T-helper 2 cell treated with Interferon-gamma antibody and Interleukin-4, amounts not matched to agents 5 μg/mL and 100 μg/mL, for 36 hours (primary cell): ENCODE results near the gene PKP3.

ENCODE experiments used
- DNase-seq: peaks from one replicate; pipeline ENCODE4 v3.0.0; 2021; ENCODE audit warnings: low spot score
- H3K27ac Mint-ChIP-seq: one replicate; pipeline ENCODE4 v1.8.0; 2021; ENCODE audit warnings: mild to moderate bottlenecking, mixed read lengths
- H3K27me3 Mint-ChIP-seq: one replicate; pipeline ENCODE4 v1.8.0; 2021; ENCODE audit warnings: low read depth, mixed read lengths
- H3K36me3 Mint-ChIP-seq: one replicate; pipeline ENCODE4 v1.8.0; 2021; ENCODE audit warnings: low read depth, mixed read lengths
- H3K4me1 Mint-ChIP-seq: one replicate; pipeline ENCODE4 v1.8.0; 2021; ENCODE audit warnings: low read depth, mixed read lengths
- H3K4me3 Mint-ChIP-seq: one replicate; pipeline ENCODE4 v1.8.0; 2022; ENCODE audit warnings: mild to moderate bottlenecking, moderate library complexity, mixed read lengths
- H3K9me3 Mint-ChIP-seq: one replicate; pipeline ENCODE4 v1.8.0; 2021; ENCODE audit warnings: mixed read lengths

Gene PKP3

GRCh38 chr11:369336-370018 lies 24.5 kb upstream of the PKP3 start, which contains the start of gene B4GALNT4:
TSS of gene B4GALNT4 (plus strand) at chr11:369499. CDS start at chr11:369804, 305 bp downstream.
- peak within 1 kb of the TSS; percentile 83 for H3K4me3 Mint-ChIP-seq
- H3K27ac Mint-ChIP-seq: no peak within 1 kb of the TSS
- H3K9me3 Mint-ChIP-seq: peaks cover 5% of the 10 kb centered on the region
- no peak for DNase-seq
- no peaks in the 10 kb centered on the region for H3K4me1 Mint-ChIP-seq
- peaks cover 48% of the 10 kb centered on the region for H3K27me3 Mint-ChIP-seq
- no peaks in the 10 kb centered on the region for H3K36me3 Mint-ChIP-seq

- DNase-seq: no peak
- H3K27me3 Mint-ChIP-seq: peaks cover 48% of the 10 kb centered on the region
- peak overlapping the region; percentile 67 for H3K4me3 Mint-ChIP-seq
- peaks cover 5% of the 10 kb centered on the region for H3K9me3 Mint-ChIP-seq
- no peaks in the 10 kb centered on the region for H3K4me1 Mint-ChIP-seq
- H3K36me3 Mint-ChIP-seq: no peaks in the 10 kb centered on the region
- H3K27ac Mint-ChIP-seq: no peak overlapping the region
Measured at GRCh38 chr11:370070-370941, 23.7 kb upstream of the PKP3 start.

DNA sequence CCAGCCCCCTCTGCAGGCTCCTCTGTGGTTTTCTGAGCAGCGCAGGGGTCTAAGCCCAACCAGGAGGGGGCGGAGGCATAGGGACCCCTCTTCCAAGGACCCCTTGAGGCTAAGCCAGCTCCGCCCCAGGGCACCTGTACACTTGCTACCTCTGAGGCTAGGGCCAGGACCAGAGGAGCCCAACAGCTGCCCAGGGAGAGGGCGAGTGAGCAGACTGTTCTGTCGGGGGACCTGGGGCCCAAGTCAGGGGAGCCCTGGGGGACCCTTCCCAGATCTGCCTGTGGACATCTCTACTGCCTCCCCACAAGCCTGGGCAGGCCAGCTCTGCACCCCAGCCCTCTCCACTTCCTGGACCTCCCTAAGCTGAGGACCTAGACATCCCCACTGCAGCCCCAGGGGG lies 23.0 kb upstream of the PKP3 start:
- H3K27me3 Mint-ChIP-seq: peaks cover 46% of the 10 kb centered on the region
- H3K27ac Mint-ChIP-seq: no peak overlapping the region
- H3K4me3 Mint-ChIP-seq: no peak overlapping the region
- H3K9me3 Mint-ChIP-seq: peaks cover 5% of the 10 kb centered on the region
- no peaks in the 10 kb centered on the region for H3K4me1 Mint-ChIP-seq
- DNase-seq: no peak
- no peaks in the 10 kb centered on the region for H3K36me3 Mint-ChIP-seq

DNA sequence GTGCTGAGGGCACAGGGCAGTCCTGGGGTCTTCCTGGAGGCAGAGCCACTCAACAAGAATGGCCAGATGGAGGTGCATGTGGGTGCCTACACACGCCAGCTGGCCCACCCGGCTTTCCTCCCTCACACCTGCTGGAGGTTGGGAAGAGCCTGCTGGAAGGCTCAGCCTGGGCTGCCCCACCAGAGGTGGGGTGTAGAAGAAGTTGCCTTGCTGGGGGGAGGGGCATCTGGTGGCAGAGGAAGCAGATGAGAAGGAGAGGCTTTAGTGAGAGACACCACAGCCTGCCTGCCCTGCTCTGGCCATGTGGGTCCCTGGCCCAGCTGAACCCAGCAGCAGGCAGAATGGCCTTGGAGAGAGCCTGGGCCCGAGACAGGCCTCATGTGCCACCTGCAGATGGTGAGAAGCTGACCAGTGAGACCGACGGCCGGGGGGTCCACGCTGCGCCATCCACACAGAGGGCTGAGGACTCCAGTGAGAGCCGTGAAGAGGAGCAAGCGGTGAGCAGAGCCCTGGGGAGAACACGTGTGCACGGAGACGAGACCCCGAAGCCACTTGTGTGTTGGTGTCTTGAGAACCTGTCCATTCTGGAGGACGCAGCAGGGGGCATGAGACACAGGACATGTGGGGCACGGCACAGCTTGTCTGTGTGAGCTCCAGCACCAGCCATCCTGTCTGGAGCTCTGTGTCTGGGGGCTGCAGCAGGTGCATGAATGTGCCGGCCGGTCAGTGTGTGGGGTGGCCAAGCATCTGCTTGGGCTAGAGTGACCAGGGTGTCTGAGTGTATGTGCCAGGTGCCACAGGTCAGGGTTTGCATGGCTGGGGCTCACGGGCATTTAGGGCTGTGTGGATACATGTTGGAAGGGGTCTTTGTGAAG lies 22.1 kb upstream of the PKP3 start:
- no peaks in the 10 kb centered on the region for H3K36me3 Mint-ChIP-seq

DNA sequence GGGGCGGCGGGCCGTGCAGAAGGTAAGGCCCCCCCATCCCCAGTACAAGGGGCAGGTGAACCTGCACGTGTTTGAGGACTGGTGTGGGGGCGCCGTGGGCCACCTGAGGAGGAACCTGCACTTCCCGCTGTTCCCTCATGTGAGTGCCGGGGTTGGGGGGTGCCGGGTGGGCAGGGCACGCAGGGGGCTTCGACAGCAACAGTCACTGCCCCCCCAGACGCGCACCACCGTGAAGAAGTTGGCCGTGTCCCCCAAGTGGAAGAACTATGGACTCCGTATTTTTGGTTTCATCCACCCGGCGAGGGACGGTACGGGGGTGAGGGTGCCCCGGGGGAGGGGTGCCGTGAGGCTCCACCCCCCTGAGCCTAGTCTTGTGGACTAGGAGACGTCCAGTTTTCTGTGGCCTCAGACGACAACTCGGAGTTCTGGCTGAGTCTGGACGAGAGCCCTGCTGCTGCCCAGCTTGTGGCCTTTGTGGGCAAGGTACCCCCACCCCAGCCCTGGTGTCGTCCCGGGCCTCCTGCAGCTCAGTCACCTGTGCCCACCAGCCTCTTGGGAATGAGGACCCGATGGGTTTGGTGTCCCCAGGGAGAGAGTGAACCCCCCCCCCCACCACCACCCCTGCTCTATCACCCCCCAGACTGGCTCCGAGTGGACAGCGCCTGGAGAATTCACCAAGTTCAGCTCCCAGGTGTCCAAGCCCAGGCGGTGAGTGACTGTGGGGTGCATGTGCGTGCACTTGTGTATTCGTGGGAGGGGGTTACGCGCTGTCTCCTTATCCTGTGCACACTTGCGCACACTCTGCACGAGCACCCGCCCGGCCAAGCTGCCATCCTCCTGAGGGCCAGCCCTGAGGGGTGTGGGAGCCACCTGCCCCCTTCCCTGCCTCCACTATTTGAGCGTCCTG lies 20.9 kb upstream of the PKP3 start:
- H3K9me3 Mint-ChIP-seq: peaks cover 5% of the 10 kb centered on the region
- H3K4me1 Mint-ChIP-seq: no peaks in the 10 kb centered on the region
- no peaks in the 10 kb centered on the region for H3K36me3 Mint-ChIP-seq
- H3K27ac Mint-ChIP-seq: no peak overlapping the region
- peaks cover 28% of the 10 kb centered on the region for H3K27me3 Mint-ChIP-seq
- no peak for DNase-seq
- H3K4me3 Mint-ChIP-seq: no peak overlapping the region

More for the DNA sequence above, 22.1 kb upstream of the PKP3 start:
- H3K27ac Mint-ChIP-seq: peak overlapping the region; percentile 26
- H3K27me3 Mint-ChIP-seq: peaks cover 39% of the 10 kb centered on the region
- H3K9me3 Mint-ChIP-seq: peaks cover 5% of the 10 kb centered on the region
- H3K4me3 Mint-ChIP-seq: no peak overlapping the region
- DNase-seq: no peak
- H3K4me1 Mint-ChIP-seq: no peaks in the 10 kb centered on the region

DNA sequence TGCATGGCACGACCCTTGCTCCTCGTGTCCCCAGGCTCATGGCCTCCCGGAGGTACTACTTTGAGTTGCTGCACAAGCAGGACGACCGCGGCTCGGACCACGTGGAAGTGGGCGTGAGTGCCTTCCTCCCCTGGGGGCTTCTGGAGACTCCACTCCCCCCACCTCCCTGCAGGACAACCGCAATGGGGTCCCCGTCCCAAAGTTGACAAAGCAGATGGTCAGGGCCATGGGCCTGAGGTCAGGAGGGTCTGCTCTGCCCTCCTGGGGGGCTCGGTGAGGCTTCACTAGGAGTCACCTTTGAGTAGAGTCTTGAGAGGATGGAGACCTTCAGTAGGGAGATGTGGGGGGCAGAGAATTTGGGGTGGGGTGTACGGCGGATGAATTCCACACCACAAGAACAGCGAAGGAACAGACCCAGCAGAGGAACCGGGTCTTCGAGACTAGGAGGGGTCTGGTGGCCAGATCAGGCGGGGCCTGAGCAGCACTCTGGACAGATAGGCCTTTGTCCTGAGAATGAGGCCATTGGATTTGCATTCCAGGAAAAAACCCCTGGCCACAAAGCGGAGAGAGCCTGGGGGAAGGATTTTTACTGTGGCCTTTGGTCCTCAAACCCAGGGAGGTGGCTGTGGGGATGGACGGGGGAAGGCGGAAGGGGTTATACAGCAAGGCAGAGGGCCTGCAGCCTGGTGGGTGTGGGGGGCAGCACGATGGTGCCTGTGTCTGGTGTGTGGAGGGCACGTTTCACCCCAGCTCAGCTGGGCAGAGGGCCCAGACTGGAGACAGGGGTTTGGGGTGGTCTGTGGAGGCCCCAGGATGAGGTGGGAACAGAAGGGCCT lies 20.1 kb upstream of the PKP3 start:
- Mint-ChIP-seq H3K27ac (peak overlapping the region; percentile 74), H3K36me3 (no peaks in the 10 kb centered on the region), H3K9me3 (peaks cover 5% of the 10 kb centered on the region), H3K27me3 (peaks cover 24% of the 10 kb centered on the region), H3K4me3 (no peak overlapping the region), H3K4me1 (no peaks in the 10 kb centered on the region)
- no peak for DNase-seq

DNA sequence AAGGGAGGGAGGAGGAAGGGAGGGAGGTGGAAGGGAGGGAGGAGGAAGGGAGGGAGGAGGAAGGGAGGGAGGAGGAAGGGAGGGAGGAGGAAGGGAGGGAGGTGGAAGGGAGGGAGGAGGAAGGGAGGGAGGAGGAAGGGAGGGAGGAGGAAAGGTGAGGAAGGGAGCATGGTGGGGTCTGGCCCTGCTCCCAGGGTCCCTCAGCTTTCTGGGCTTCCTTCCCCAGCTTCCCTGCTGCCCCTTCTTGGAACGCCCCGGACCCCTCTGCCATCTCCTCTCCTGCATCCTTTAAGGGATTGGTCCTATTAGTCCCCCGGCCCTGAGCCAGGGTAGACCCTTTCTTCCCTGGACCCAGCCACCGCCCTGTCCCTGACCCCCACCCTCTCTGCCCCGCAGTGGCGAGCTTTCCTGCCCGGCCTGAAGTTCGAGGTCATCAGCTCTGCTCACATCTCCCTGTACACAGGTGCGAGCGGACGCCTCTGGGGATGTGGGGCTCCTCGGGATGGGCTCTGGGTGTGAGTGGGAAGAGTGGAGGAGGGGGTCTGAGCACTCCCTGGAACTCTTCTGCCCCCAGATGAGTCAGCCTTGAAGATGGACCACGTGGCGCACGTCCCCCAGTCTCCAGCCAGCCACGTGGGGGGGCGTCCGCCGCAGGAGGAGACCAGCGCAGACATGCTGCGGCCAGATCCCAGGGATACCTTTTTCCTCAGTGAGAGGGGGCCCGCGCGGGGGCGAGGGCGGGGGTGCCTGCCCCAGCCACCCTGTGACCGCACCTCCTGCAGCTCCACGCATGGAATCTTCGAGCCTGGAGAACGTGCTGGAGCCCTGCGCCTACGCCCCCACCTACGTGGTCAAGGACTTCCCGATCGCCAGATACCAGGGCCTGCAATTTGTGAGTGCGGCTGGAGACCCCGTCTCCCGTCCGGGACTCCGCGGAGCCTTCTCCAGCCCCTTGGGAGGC lies 18.7 kb upstream of the PKP3 start:
- no peak for DNase-seq
- Mint-ChIP-seq H3K27me3 (peaks cover 20% of the 10 kb centered on the region), H3K27ac (no peak overlapping the region), H3K4me1 (no peaks in the 10 kb centered on the region), H3K36me3 (no peaks in the 10 kb centered on the region), H3K9me3 (peaks cover 5% of the 10 kb centered on the region), H3K4me3 (no peak overlapping the region)

DNA sequence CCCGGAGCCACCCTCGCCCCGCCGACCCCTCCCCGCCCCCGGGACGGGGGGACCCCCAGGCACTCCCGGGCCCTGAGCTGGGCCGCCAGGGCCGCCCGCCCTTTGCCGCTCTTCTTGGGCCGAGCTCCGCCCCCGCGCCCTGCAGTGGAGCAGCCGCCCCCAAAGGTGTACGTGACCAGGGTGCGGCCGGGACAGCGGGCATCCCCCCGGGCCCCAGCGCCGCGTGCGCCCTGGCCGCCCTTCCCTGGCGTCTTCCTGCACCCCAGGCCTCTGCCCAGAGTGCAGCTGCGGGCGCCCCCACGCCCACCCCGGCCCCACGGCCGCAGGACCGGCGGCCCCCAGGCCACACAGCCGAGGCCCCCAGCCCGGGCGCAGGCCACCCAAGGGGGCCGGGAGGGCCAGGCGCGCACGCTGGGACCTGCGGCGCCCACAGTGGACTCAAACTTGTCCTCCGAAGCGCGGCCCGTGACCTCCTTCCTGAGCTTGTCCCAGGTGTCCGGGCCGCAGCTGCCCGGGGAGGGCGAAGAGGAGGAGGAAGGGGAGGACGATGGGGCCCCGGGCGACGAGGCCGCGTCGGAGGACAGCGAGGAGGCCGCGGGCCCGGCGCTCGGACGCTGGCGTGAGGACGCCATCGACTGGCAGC lies 17.4 kb upstream of the PKP3 start:
- Mint-ChIP-seq H3K27ac (no peak overlapping the region), H3K4me3 (no peak overlapping the region), H3K27me3 (peaks cover 9% of the 10 kb centered on the region), H3K36me3 (no peaks in the 10 kb centered on the region), H3K4me1 (no peaks in the 10 kb centered on the region), H3K9me3 (peaks cover 5% of the 10 kb centered on the region)
- DNase-seq: no peak

GRCh38 chr11:377174-377865 lies 16.7 kb upstream of the PKP3 start:
- Mint-ChIP-seq H3K4me1 (peaks cover 4% of the 10 kb centered on the region), H3K36me3 (no peaks in the 10 kb centered on the region), H3K4me3 (no peak overlapping the region), H3K27ac (no peak overlapping the region), H3K27me3 (peaks cover 3% of the 10 kb centered on the region), H3K9me3 (peaks cover 5% of the 10 kb centered on the region)
- DNase-seq: no peak

DNA sequence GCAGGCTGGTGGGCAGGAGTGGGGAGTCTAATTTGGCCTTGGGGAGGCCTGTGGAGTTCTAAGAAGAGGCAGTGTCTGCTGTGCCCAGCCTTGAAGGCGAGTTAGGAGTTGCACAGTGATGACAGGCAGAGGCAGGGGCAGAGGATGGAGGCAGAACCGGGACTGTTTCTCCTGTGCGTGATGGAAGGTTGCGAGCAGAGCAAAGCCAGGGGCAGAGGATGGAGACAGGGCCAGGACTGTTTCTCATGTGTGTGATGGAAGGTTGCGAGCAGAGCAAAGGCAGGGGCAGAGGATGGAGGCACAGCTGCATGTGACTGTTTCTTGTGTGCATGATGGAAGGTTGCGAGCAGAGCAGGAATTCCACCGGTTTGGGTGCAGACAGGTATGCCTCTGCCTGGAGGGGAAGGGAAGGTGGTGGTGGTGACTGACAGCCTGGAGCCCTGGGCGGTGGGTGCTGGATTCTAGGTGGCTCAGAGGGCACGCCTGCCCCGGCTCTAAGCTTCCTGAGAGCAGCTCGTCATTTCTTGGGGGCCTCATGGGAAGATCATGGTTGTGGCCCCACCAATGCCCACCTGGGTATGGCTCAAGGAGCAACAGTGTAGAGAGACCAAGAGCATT lies 16.0 kb upstream of the PKP3 start:
- H3K27me3 Mint-ChIP-seq: peaks cover 3% of the 10 kb centered on the region
- DNase-seq: no peak
- peaks cover 4% of the 10 kb centered on the region for H3K4me1 Mint-ChIP-seq
- peaks cover 5% of the 10 kb centered on the region for H3K9me3 Mint-ChIP-seq
- H3K27ac Mint-ChIP-seq: no peak overlapping the region
- no peaks in the 10 kb centered on the region for H3K36me3 Mint-ChIP-seq
- H3K4me3 Mint-ChIP-seq: no peak overlapping the region
